A673 (cell line): Measurements from ENCODE around the gene OR2F2. TPM values are rescaled to one million over a fixed set of nuclear protein-coding genes. Genes with fewer than 3 reads are reported as not detected.

ENCODE experiments used
- BruUV-seq: library from RNA; stranded (reverse); fragments of 400-500 nt; replicated peaks from 2 replicates; lab custom pipeline; 2021; lab: Mats Ljungman, UMichigan
- CTCF ChIA-PET: fragments of 300-600 bp; sonication (Branson Sonifier 250); formaldehyde crosslinking; loops from one replicate; lab custom pipeline; 2022; ENCODE audit warnings: antibody characterized with exemption; lab: Charles Lee
- POLR2A ChIA-PET: fragments of 300-600 bp; sonication (Branson Sonifier 250); formaldehyde crosslinking; loops from one replicate; lab custom pipeline; 2022; ENCODE audit warnings: antibody characterized with exemption; ENCODE audit not compliant: low non-redundant PET; lab: Charles Lee
- DNase-seq: peaks from one replicate; pipeline ENCODE4 v3.0.0-alpha.2; 2015; ENCODE audit warnings: low spot score
- H3K27ac ChIP-seq: fragments of 200-600 bp; sonication (generic); 2 replicates; pipeline ENCODE4 v1.5.1; 2016; ENCODE audit warnings: mixed run types, low read depth, mild to moderate bottlenecking, mixed read lengths, antibody characterized with exemption, low read length; ENCODE audit not compliant: poor library complexity, severe bottlenecking
- H3K27me3 ChIP-seq: fragments of 200-600 bp; sonication (generic); replicated peaks from 2 replicates; pipeline ENCODE4 v1.6.1; 2017; ENCODE audit warnings: mixed run types, low read depth, mild to moderate bottlenecking, mixed read lengths, antibody characterized with exemption, low read length; ENCODE audit not compliant: insufficient read depth, poor library complexity
- H3K36me3 ChIP-seq: fragments of 200-600 bp; sonication (generic); 2 replicates; pipeline ENCODE4 v1.6.1; 2016; ENCODE audit warnings: mixed run types, mild to moderate bottlenecking, mixed read lengths, antibody characterized with exemption, low read length; ENCODE audit not compliant: insufficient read depth, poor library complexity, severe bottlenecking
- H3K4me1 ChIP-seq: fragments of 200-600 bp; sonication (generic); 2 replicates; pipeline ENCODE4 v1.6.1; 2017; ENCODE audit warnings: mixed run types, mild to moderate bottlenecking, mixed read lengths, antibody characterized with exemption, low read length; ENCODE audit not compliant: insufficient read depth, poor library complexity, severe bottlenecking
- H3K4me3 ChIP-seq: fragments of 200-600 bp; sonication (generic); 2 replicates; pipeline ENCODE4 v1.5.1; 2016; ENCODE audit warnings: low read depth, mixed run types, mild to moderate bottlenecking, mixed read lengths, low read length; ENCODE audit not compliant: poor library complexity, severe bottlenecking
- H3K9me3 ChIP-seq: fragments of 200-600 bp; sonication (generic); 2 replicates; pipeline ENCODE4 v1.6.1; 2016; ENCODE audit warnings: mixed run types, low read depth, mild to moderate bottlenecking, mixed read lengths, antibody characterized with exemption, low read length; ENCODE audit not compliant: poor library complexity, severe bottlenecking
- EZH2 ChIP-seq: fragments of 200-600 bp; sonication (generic); IDR thresholded peaks from 2 replicates; pipeline ENCODE4 v1.6.1; 2017; ENCODE audit warnings: borderline replicate concordance, low read depth, mild to moderate bottlenecking, mixed read lengths, antibody characterized with exemption, low read length; ENCODE audit not compliant: poor library complexity, severe bottlenecking
- intact Hi-C: fragments of 100-400 bp; cut with micrococcal nuclease; formaldehyde crosslinking; loops from one replicate; pipeline ENCODE4 v1.10.0; 2022; ENCODE audit not compliant: unreplicated experiment
- total RNA-seq: library from RNA; stranded (reverse); gene quantifications from 2 replicates; pipeline ENCODE4 v1.2.3, GENCODE V29; 2021
- TF ChIP-seq, protein P1 (sequence below): fragments of 300-800, 200-600 bp; sonication (generic); conservative IDR thresholded peaks from 2 replicates; pipeline ENCODE4 v1.5.1; 2017; ENCODE audit warnings: low read depth, mild to moderate bottlenecking, antibody characterized with exemption, low read length, moderate library complexity, mixed read lengths

OR2F2 gene
- total RNA-seq, 1 experiment from 2014 or later, result not detected

DNA sequence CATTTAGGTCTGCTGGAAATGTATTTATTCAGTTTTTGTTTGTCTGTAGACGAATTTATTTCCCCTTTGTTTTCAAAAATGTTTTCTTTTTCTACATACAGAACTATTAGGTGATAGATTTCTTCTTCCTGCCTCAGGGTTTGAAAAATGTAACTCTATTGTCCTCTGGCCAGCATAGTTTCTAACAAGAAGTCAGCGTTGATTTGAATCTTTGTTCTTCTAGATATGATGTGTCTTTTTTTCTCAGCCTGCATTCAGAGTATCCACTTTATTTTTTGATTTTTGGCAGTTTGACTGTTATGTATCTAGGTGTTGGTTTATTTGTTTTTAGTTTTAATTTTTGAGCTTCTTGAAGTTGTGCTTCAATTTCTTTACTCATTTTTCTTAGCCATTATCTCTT lies 12.1 kb downstream of the OR2F2 start:
- Histone ChIP-seq H3K36me3 (no peaks in the 10 kb centered on the region), H3K27me3 (peaks cover 14% of the 10 kb centered on the region), H3K9me3 (peaks cover 3% of the 10 kb centered on the region), H3K4me3 (no peak overlapping the region), H3K4me1 (no peaks in the 10 kb centered on the region), H3K27ac (no peak overlapping the region)
- no peak for TF ChIP-seq EZH2
- TF ChIP-seq, protein P1, sequence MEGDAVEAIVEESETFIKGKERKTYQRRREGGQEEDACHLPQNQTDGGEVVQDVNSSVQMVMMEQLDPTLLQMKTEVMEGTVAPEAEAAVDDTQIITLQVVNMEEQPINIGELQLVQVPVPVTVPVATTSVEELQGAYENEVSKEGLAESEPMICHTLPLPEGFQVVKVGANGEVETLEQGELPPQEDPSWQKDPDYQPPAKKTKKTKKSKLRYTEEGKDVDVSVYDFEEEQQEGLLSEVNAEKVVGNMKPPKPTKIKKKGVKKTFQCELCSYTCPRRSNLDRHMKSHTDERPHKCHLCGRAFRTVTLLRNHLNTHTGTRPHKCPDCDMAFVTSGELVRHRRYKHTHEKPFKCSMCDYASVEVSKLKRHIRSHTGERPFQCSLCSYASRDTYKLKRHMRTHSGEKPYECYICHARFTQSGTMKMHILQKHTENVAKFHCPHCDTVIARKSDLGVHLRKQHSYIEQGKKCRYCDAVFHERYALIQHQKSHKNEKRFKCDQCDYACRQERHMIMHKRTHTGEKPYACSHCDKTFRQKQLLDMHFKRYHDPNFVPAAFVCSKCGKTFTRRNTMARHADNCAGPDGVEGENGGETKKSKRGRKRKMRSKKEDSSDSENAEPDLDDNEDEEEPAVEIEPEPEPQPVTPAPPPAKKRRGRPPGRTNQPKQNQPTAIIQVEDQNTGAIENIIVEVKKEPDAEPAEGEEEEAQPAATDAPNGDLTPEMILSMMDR, result no peak
- intact Hi-C loops, result no loop called here
- ChIA-PET CTCF (no interaction called here), POLR2A (no interaction called here)
- no peak for DNase-seq
- BruUV-seq, result no TSS peak

DNA sequence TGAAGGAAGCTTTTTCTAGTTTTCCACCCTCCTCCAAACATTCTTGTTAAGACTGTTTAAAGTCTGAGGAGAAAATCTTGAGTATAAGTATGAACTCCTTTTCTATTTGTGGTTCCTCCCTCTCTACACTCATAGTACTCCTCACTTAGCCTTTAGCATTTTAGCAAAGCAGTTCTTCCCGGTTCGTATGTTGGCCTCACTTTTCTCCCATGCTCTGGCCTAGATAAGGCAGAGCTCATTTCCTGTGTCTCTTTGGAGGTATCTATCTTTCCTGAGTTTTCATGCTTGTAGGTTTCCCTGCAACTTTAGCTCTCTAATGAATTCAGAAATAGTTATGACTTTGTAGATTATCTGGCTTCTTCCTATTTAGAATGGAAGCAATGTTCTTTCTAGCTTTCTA lies 13.7 kb downstream of the OR2F2 start:
- DNase-seq, result no peak
- no peaks in the 10 kb centered on the region for H3K4me1 ChIP-seq
- H3K36me3 ChIP-seq, result no peaks in the 10 kb centered on the region
- H3K27ac ChIP-seq, result no peak overlapping the region
- H3K27me3 ChIP-seq, result peaks cover 10% of the 10 kb centered on the region
- peaks cover 3% of the 10 kb centered on the region for H3K9me3 ChIP-seq
- no TSS peak for BruUV-seq
- TF ChIP-seq, protein P1, result no peak
- no peak for TF ChIP-seq EZH2
- ChIA-PET CTCF (no interaction called here), POLR2A (no interaction called here)
- no peak overlapping the region for H3K4me3 ChIP-seq
- intact Hi-C loops, result no loop called here

DNA sequence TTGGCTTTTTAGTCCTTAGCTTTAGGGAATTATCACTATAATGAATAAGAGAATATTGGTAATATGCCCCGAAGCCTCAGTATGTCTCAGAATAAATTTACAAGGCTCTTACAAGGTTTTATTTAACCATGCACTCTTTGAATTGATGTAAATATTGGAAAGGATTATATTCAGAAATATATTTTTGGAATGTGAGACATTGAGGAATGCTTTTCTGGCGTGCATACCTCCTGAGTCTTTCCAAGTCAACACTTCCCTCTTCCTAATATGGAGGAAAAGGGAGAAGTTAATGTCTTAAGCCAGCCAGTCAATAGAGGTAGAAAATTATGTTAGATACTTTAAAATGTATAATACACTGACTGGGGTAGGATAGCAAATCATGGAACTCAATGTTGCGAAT lies 18.4 kb downstream of the OR2F2 start:
- BruUV-seq, result no TSS peak
- no peaks in the 10 kb centered on the region for H3K9me3 ChIP-seq
- CTCF ChIA-PET, result no interaction called here

More for the DNA sequence above, 18.4 kb downstream of the OR2F2 start:
- Histone ChIP-seq H3K27ac (no peak overlapping the region), H3K36me3 (no peaks in the 10 kb centered on the region), H3K4me1 (no peaks in the 10 kb centered on the region), H3K27me3 (peaks cover 7% of the 10 kb centered on the region), H3K4me3 (no peak overlapping the region)
- POLR2A ChIA-PET, result no interaction called here
- TF ChIP-seq, protein P1, result no peak
- TF ChIP-seq EZH2, result no peak
- DNase-seq, result no peak
- intact Hi-C loops, result no loop called here
